Endothelial cell of umbilical vein (primary cell): ENCODE measurements around the gene SMIM30. TPM values are rescaled to one million over a fixed set of nuclear protein-coding genes. Genes with fewer than 3 reads are reported as not detected.

ENCODE experiments used
- BruUV-seq: library from RNA; stranded (reverse); fragments of 400-500 nt; replicated peaks from 2 replicates; lab custom pipeline; 2021; lab: Mats Ljungman, UMichigan
- CTCF ChIA-PET: fragments of 300-600, 350-600 bp; sonication (Branson Sonifier 250); formaldehyde crosslinking; loops from one replicate; lab custom pipeline; 2021; ENCODE audit warnings: antibody characterized with exemption, inconsistent platforms; lab: Charles Lee
- POLR2A ChIA-PET: fragments of 300-600, 350-600 bp; sonication (Branson Sonifier 250); formaldehyde crosslinking; loops from one replicate; lab custom pipeline; 2021; ENCODE audit warnings: antibody characterized with exemption, inconsistent platforms; lab: Charles Lee
- DNase-seq: peaks from one replicate; pipeline ENCODE4 v3.0.0-alpha.2; 2011; ENCODE audit warnings: low read depth, low spot score
- FAIRE-seq: peaks from 2 replicates; lab custom pipeline; 2011; peaks lifted over from hg19 to GRCh38; lab: Jason Lieb, UNC
- H2AFZ ChIP-seq: 2 replicates; pipeline ENCODE4 v1.6.0; 2012; ENCODE audit warnings: low read depth, low read length, control low read depth, inconsistent platforms
- H3K27ac ChIP-seq: 2 replicates; pipeline ENCODE4 v1.5.1; 2011; ENCODE audit warnings: low read depth, mild to moderate bottlenecking, control low read depth, low read length, moderate library complexity; ENCODE audit not compliant: insufficient read depth
- H3K27me3 ChIP-seq, 2 experiments: 2 replicates each; pipeline versions ENCODE4 v1.6.0 to v1.6.1; 2011; ENCODE audit warnings: low read length in 2 of 2, mixed read lengths in 1 of 2; ENCODE audit not compliant: control insufficient read depth in 2 of 2, insufficient read depth in 2 of 2
- H3K36me3 ChIP-seq, 2 experiments: 2 replicates in 1 of 2; 3 replicates in 1 of 2; pipeline ENCODE4 v1.5.1; 2011; ENCODE audit warnings: low read length in 2 of 2, mild to moderate bottlenecking in 1 of 2, moderate library complexity in 1 of 2; ENCODE audit not compliant: control insufficient read depth in 2 of 2, insufficient read depth in 2 of 2; ENCODE audit errors: extremely low read depth in 1 of 2
- H3K4me1 ChIP-seq: 3 replicates; pipeline ENCODE4 v1.5.1; 2011; ENCODE audit warnings: mild to moderate bottlenecking, low read length; ENCODE audit not compliant: control insufficient read depth, insufficient read depth; ENCODE audit errors: extremely low read depth
- H3K4me2 ChIP-seq: 2 replicates; pipeline ENCODE4 v1.6.1; 2011; ENCODE audit warnings: low read length, control low read depth, mixed read lengths; ENCODE audit not compliant: insufficient read depth
- H3K4me3 ChIP-seq, 3 experiments: fragments of 200-600 bp in 1 of 3; sonication (generic), shearing (Covaris generic) in 1 of 3; replicated peaks in 1 of 3; 2 replicates each; pipeline ENCODE4 v1.5.1; 2011 to 2016; ENCODE audit warnings: control low read depth in 3 of 3, low read length in 3 of 3, mild to moderate bottlenecking in 2 of 3, inconsistent platforms in 1 of 3, low read depth in 1 of 3, moderate library complexity in 1 of 3; ENCODE audit not compliant: insufficient read depth in 1 of 3
- H3K79me2 ChIP-seq: 2 replicates; pipeline ENCODE4 v1.6.0; 2012; ENCODE audit warnings: low read length, inconsistent platforms; ENCODE audit not compliant: control insufficient read depth, insufficient read depth
- H3K9ac ChIP-seq: replicated peaks from 2 replicates; pipeline ENCODE3; 2011; ENCODE audit warnings: low read length, control low read depth; ENCODE audit not compliant: insufficient read depth; ENCODE audit errors: extremely low read depth
- H3K9me1 ChIP-seq: replicated peaks from 3 replicates; pipeline ENCODE4 v1.6.0; 2011; ENCODE audit warnings: mild to moderate bottlenecking, low read length; ENCODE audit not compliant: control insufficient read depth, insufficient read depth; ENCODE audit errors: extremely low read depth
- H3K9me3 ChIP-seq: replicated peaks from 2 replicates; pipeline ENCODE4 v1.5.1; 2012; ENCODE audit warnings: low read length, inconsistent platforms; ENCODE audit not compliant: control insufficient read depth, insufficient read depth
- H4K20me1 ChIP-seq: replicated peaks from 2 replicates; pipeline ENCODE3; 2011; ENCODE audit warnings: mild to moderate bottlenecking, low read length; ENCODE audit not compliant: control insufficient read depth, insufficient read depth; ENCODE audit errors: extremely low read depth
- CTCF ChIP-seq, 2 donors: IDR thresholded peaks; 1 replicate in 1 of 2; 2 replicates in 1 of 2; pipeline ENCODE4 v1.5.1; 2011; ENCODE audit warnings: low read length in 2 of 2, mild to moderate bottlenecking in 2 of 2, moderate library complexity in 2 of 2, control low read depth in 1 of 2, inconsistent platforms in 1 of 2, low read depth in 1 of 2; ENCODE audit not compliant: insufficient read depth in 1 of 2; ENCODE audit errors: extremely low read depth in 1 of 2
- EZH2 ChIP-seq: IDR thresholded peaks from 2 replicates; pipeline ENCODE4 v1.6.1; 2012; ENCODE audit warnings: borderline replicate concordance, low read depth, mild to moderate bottlenecking, moderate library complexity, low read length, inconsistent platforms; ENCODE audit not compliant: severe bottlenecking
- FOS ChIP-seq: IDR thresholded peaks from 2 replicates; pipeline ENCODE4 v1.6.1; 2011; ENCODE audit warnings: mild to moderate bottlenecking, low read length, moderate library complexity, borderline replicate concordance; ENCODE audit not compliant: insufficient read depth
- GATA2 ChIP-seq: IDR thresholded peaks from 2 replicates; pipeline ENCODE4 v1.7.0; 2011; ENCODE audit warnings: low read depth, mild to moderate bottlenecking, moderate library complexity, mixed read lengths, low read length; ENCODE audit not compliant: insufficient read length, insufficient read depth
- JUN ChIP-seq: IDR thresholded peaks from 2 replicates; pipeline ENCODE4 v1.6.1; 2011; ENCODE audit warnings: borderline replicate concordance, low read depth; ENCODE audit not compliant: insufficient read length, insufficient read depth
- MAX ChIP-seq: IDR thresholded peaks from 2 replicates; pipeline ENCODE4 v1.6.1; 2011; ENCODE audit not compliant: insufficient read depth, insufficient read length
- MYC ChIP-seq: IDR thresholded peaks from one replicate; pipeline ENCODE4 v1.6.1; 2011; ENCODE audit warnings: mild to moderate bottlenecking, low read depth, low read length
- POLR2A ChIP-seq: IDR thresholded peaks from 2 replicates; pipeline ENCODE4 v1.6.1; 2012; ENCODE audit warnings: low read depth, mild to moderate bottlenecking, control low read depth, low read length
- POLR2AphosphoS5 ChIP-seq: IDR thresholded peaks from 2 replicates; pipeline ENCODE4 v1.6.1; 2012; ENCODE audit warnings: low read depth, mild to moderate bottlenecking, control low read depth, low read length, moderate library complexity; ENCODE audit not compliant: insufficient read depth
- dilution Hi-C: fragments of 300-500 bp; cut with MboI; formaldehyde crosslinking; loops from one replicate; pipeline ENCODE4 v1.15.0; 2019; ENCODE audit warnings: low sequenced_read_pairs; ENCODE audit not compliant: extremely low pct_ligation_motif_present
- intact Hi-C: fragments of 100-400 bp; cut with micrococcal nuclease; formaldehyde crosslinking; loops from one replicate; pipeline ENCODE4 v1.10.0; 2022
- polyA plus RNA-seq, 4 experiments: library from polyadenylated mRNA; depleted of rRNA in 3 of 4; stranded (reverse) in 3 of 4; unstranded in 1 of 4; fragments of >200 nt; gene quantifications; 2 replicates each; pipeline versions ENCODE4 v1.2.1 to v1.2.3, GENCODE V29; 2011 to 2012; ENCODE audit warnings: missing spikeins in 1 of 4
- total RNA-seq: library from RNA; stranded (reverse); gene quantifications from 2 replicates; pipeline ENCODE4 v1.2.3, GENCODE V29; 2021

SMIM30 gene
- total and polyA plus RNA-seq, 2 donors (not counting 3 experiments of a cell fraction or from before 2014, with no cell fraction given): 26.3 to 39.1 TPM

GRCh38 chr7:113142385-113143119, 24.2 kb upstream of the SMIM30 start:
- H3K27me3 ChIP-seq: no peaks in the 10 kb centered on the region
- H3K9ac ChIP-seq: no peak overlapping the region
- dilution Hi-C loops: no loop called here
- no peaks in the 10 kb centered on the region for H3K79me2 ChIP-seq
- no peak overlapping the region for H2AFZ ChIP-seq
- H3K4me1 ChIP-seq: no peaks in the 10 kb centered on the region
- ChIA-PET POLR2A (no interaction called here), CTCF (no interaction called here)
- no peaks in the 10 kb centered on the region for H3K9me3 ChIP-seq
- no peak for TF ChIP-seq FOS
- TF ChIP-seq POLR2AphosphoS5: no peak
- no peak for TF ChIP-seq JUN
- no peak for TF ChIP-seq GATA2
- TF ChIP-seq MAX: no peak
- TF ChIP-seq CTCF (IDR thresholded peaks at IDR 0.05; ENCODE audit: extremely low read depth in 1 of 2, insufficient read depth in 1 of 2, low read depth in 1 of 2, low read length in 2 of 2): no peak
- TF ChIP-seq EZH2: no peak
- TF ChIP-seq MYC: no peak
- no peak for TF ChIP-seq POLR2A
- no peaks in the 10 kb centered on the region for H4K20me1 ChIP-seq
- no TSS peak for BruUV-seq
- no peak for FAIRE-seq
- H3K27ac ChIP-seq: no peak overlapping the region
- no peak for DNase-seq
- H3K4me2 ChIP-seq: no peak overlapping the region
- no peaks in the 10 kb centered on the region for H3K36me3 ChIP-seq
- no peak overlapping the region for H3K4me3 ChIP-seq
- intact Hi-C loops: no loop called here
- no peaks in the 10 kb centered on the region for H3K9me1 ChIP-seq
